Stomach (tissue), 9 donors: Measurements from ENCODE around the gene KANK3. TPM values are rescaled to one million over a fixed set of nuclear protein-coding genes. Genes with fewer than 3 reads are reported as not detected.

ENCODE experiments used
- DNase-seq, 2 donors: peaks; one replicate each; pipeline versions ENCODE4 v3.0.0 to v3.0.0-alpha.2; 2013 to 2019
- H3K27ac ChIP-seq, 5 donors: fragments of 200-600 bp in 4 of 5; sonication (generic) in 4 of 5; one replicate each; pipeline ENCODE4 v1.5.1; 2013 to 2019; ENCODE audit warnings: mild to moderate bottlenecking in 1 of 5, moderate library complexity in 1 of 5
- H3K27me3 ChIP-seq, 3 donors: fragments of 200-600 bp; sonication (generic); one replicate each; pipeline ENCODE4 v1.5.1; 2017 to 2019; ENCODE audit warnings: mixed run types in 1 of 3
- H3K36me3 ChIP-seq, 4 donors: fragments of 200-600 bp; sonication (generic); 1 replicate in 3 of 4; 2 replicates in 1 of 4; pipeline ENCODE4 v1.5.1; 2016 to 2019
- H3K4me1 ChIP-seq, 4 donors: fragments of 200-600 bp; sonication (generic); one replicate each; pipeline ENCODE4 v1.5.1; 2016 to 2019
- H3K4me3 ChIP-seq, 4 donors: fragments of 200-600 bp; sonication (generic) in 3 of 4; one replicate each; pipeline ENCODE4 v1.5.1; 2016 to 2019; ENCODE audit warnings: mild to moderate bottlenecking in 1 of 4
- H3K9me3 ChIP-seq, 4 donors: fragments of 200-600 bp; sonication (generic); one replicate each; pipeline ENCODE4 v1.5.1; 2016 to 2019
- CTCF ChIP-seq, 7 experiments: fragments of 450-650 bp in 4 of 7; fragments of 200-600 bp in 3 of 7; sonication (generic) in 3 of 7; IDR thresholded peaks; one replicate each; pipeline ENCODE4 v1.5.1; 2016 to 2019; ENCODE audit warnings: antibody characterized with exemption in 7 of 7, control low read depth in 2 of 7, mild to moderate bottlenecking in 1 of 7
- EP300 ChIP-seq: sonication (generic); formaldehyde crosslinking; IDR thresholded peaks from one replicate; pipeline ENCODE4 v1.6.1; 2017; ENCODE audit warnings: antibody characterized with exemption
- POLR2A ChIP-seq, 4 donors: fragments of 450-650 bp; IDR thresholded peaks; one replicate each; pipeline ENCODE4 v1.6.1; 2016; ENCODE audit warnings: antibody characterized with exemption in 4 of 4, control low read depth in 2 of 4, mild to moderate bottlenecking in 1 of 4, moderate library complexity in 1 of 4
- POLR2AphosphoS5 ChIP-seq, 3 donors: sonication (generic); formaldehyde crosslinking; IDR thresholded peaks; one replicate each; pipeline ENCODE4 v1.6.1; 2016; ENCODE audit warnings: antibody characterized with exemption in 3 of 3
- WGBS, 5 donors: extraction: QIAGEN DNeasy Blood & Tissue Kit in 3 of 5; methylation state at CpG; one replicate each; pipeline versions ENCODE4 v1.1.5 to v1.1.7; 2013 to 2018; 5-methylcytosine and 5-hydroxymethylcytosine counted together
- intact Hi-C: fragments of 100-400 bp; cut with DNase I; formaldehyde crosslinking; loops from one replicate; pipeline ENCODE4 v1.15.1; 2023; ENCODE audit warnings: low total_unique reads
- polyA plus RNA-seq, 3 donors: library from polyadenylated mRNA; stranded (reverse); fragments of 200-250 nt; gene quantifications; one replicate each; pipeline ENCODE4 v1.2.3, GENCODE V29; 2013
- total RNA-seq, 5 donors: library from RNA; depleted of rRNA; stranded (reverse); fragments of >200 nt; gene quantifications; one replicate each; pipeline versions ENCODE4 v1.1.0 to v1.2.3, GENCODE V29; 2014 to 2016
- donor health status: healthy with polysubstance abuse.
- donor health status: Bipolar disorder and iron deficiency.
- donor health status: healthy.

Gene KANK3
- total and polyA plus RNA-seq, 8 donors, result 4.4 to 72.4 (median 7.2) TPM; not detected in 1

- 16 to 21% (median 19%) methylated on average over 19 to 23 of the region's 23 CpGs for WGBS, 5 donors
- Histone ChIP-seq H3K27me3 (peaks cover 0 to 28% (median 0%) of the 10 kb centered on the region in 3 donors), H3K36me3 (peaks cover 0 to 28% (median 20%) of the 10 kb centered on the region in 4 donors), H3K4me1 (peaks cover 66 to 91% (median 82%) of the 10 kb centered on the region in 4 donors), H3K4me3 (peak overlapping the region; percentile 1 to 76 (median 25)), H3K9me3 (no peaks in the 10 kb centered on the region), H3K27ac (peak overlapping the region in 4 of 5 donors; percentile 66 to 91 (median 78))
- peak; percentile 95 to 96 for DNase-seq
- TF ChIP-seq CTCF (IDR thresholded peaks at IDR 0.05) (no peak), POLR2AphosphoS5 (IDR thresholded peaks at IDR 0.05) (peak; percentile 22 to 81 (median 78)), EP300 (no peak), POLR2A (IDR thresholded peaks at IDR 0.05) (no peak)
- intact Hi-C loops, result no loop called here
Measured at GRCh38 chr19:8367327-8368001, 24.4 kb upstream of the KANK3 start.

- Histone ChIP-seq H3K27me3 (peaks cover 0 to 28% (median 0%) of the 10 kb centered on the region in 3 donors), H3K4me3 (peak overlapping the region; percentile 1 to 76 (median 25)), H3K4me1 (peaks cover 70 to 94% (median 87%) of the 10 kb centered on the region in 4 donors), H3K27ac (peak overlapping the region in 4 of 5 donors; percentile 66 to 91 (median 78)), H3K36me3 (peaks cover 0 to 25% (median 18%) of the 10 kb centered on the region in 4 donors), H3K9me3 (no peaks in the 10 kb centered on the region)
- WGBS, 5 donors, result 47 to 62% (median 57%) methylated on average over 12 to 13 of the region's 13 CpGs
- no peak for TF ChIP-seq EP300
- TF ChIP-seq POLR2AphosphoS5 (IDR thresholded peaks at IDR 0.05), result no peak
- no peak for TF ChIP-seq POLR2A (IDR thresholded peaks at IDR 0.05)
- no peak for TF ChIP-seq CTCF (IDR thresholded peaks at IDR 0.05)
- no peak for DNase-seq
- intact Hi-C loops, result no loop called here
Measured at GRCh38 chr19:8366961-8367326, 23.9 kb upstream of the KANK3 start.

GRCh38 chr19:8366121-8366581 lies 23.1 kb upstream of the KANK3 start:
- peak overlapping the region in 3 of 4 donors; percentile 1 to 76 (median 24) for H3K4me3 ChIP-seq
- peak overlapping the region in 4 of 5 donors; percentile 66 to 91 (median 78) for H3K27ac ChIP-seq
- peaks cover 74 to 94% (median 90%) of the 10 kb centered on the region in 4 donors for H3K4me1 ChIP-seq
- DNase-seq, result no peak
- peaks cover 0 to 28% (median 0%) of the 10 kb centered on the region in 3 donors for H3K27me3 ChIP-seq
- peaks cover 0 to 17% (median 12%) of the 10 kb centered on the region in 4 donors for H3K36me3 ChIP-seq
- TF ChIP-seq POLR2A (IDR thresholded peaks at IDR 0.05), result no peak
- no peak for TF ChIP-seq EP300
- TF ChIP-seq CTCF (IDR thresholded peaks at IDR 0.05), result no peak
- TF ChIP-seq POLR2AphosphoS5 (IDR thresholded peaks at IDR 0.05), result no peak
- WGBS, 5 donors, result 91 to 96% (median 92%) methylated on average over 9 to 11 of the region's 11 CpGs
- H3K9me3 ChIP-seq, result no peaks in the 10 kb centered on the region
- intact Hi-C loops, result no loop called here

- peak in 5 of 7 experiments; percentile 9 to 26 (median 10) for TF ChIP-seq CTCF (IDR thresholded peaks at IDR 0.05)
- peak in 1 of 4 donors; percentile 71 for TF ChIP-seq POLR2A (IDR thresholded peaks at IDR 0.05)
- no peak for TF ChIP-seq EP300
- peak in 2 of 3 donors; percentile 58 to 94 for TF ChIP-seq POLR2AphosphoS5 (IDR thresholded peaks at IDR 0.05)
- H3K27ac ChIP-seq, result peak within 1 kb of the TSS; percentile 37 to 91 (median 90)
- 1 to 4% (median 2%) methylated on average over 34 to 81 of the region's 81 CpGs for WGBS, 5 donors
Measured at GRCh38 chr19:8363803-8364771, 21.0 kb upstream of the KANK3 start, which contains the start of gene ANGPTL4. ANGPTL4 (plus strand) TSS chr19:8364155; CDS start chr19:8364322, 167 bp downstream.

More at GRCh38 chr19:8363803-8364771, 21.0 kb upstream of the KANK3 start, which contains the start of gene ANGPTL4:
- H3K36me3 ChIP-seq, result no peaks in the 10 kb centered on the region
- peak; percentile 79 to 82 for DNase-seq
- H3K9me3 ChIP-seq, result no peaks in the 10 kb centered on the region
- peaks cover 71 to 82% (median 76%) of the 10 kb centered on the region in 4 donors for H3K4me1 ChIP-seq
- intact Hi-C loops, result no loop called here
- H3K27me3 ChIP-seq, result peaks cover 0 to 28% (median 0%) of the 10 kb centered on the region in 3 donors
- peak within 1 kb of the TSS; percentile 56 to 76 (median 62) for H3K4me3 ChIP-seq
